HG03103 (cell line): ENCODE results near the gene EPHA6.
"Not testable (repeated sequence)": the region's sequence is repeated elsewhere in the genome, so short reads cannot be mapped to it uniquely, and the experiment has no call there.

Experiments used
- ATAC-seq: cut with Tn5 transposase; IDR thresholded peaks from one replicate; pipeline ENCODE4 v1.9.1; 2021; ENCODE audit warnings: low read depth; ENCODE audit not compliant: unreplicated experiment

Gene EPHA6

DNA sequence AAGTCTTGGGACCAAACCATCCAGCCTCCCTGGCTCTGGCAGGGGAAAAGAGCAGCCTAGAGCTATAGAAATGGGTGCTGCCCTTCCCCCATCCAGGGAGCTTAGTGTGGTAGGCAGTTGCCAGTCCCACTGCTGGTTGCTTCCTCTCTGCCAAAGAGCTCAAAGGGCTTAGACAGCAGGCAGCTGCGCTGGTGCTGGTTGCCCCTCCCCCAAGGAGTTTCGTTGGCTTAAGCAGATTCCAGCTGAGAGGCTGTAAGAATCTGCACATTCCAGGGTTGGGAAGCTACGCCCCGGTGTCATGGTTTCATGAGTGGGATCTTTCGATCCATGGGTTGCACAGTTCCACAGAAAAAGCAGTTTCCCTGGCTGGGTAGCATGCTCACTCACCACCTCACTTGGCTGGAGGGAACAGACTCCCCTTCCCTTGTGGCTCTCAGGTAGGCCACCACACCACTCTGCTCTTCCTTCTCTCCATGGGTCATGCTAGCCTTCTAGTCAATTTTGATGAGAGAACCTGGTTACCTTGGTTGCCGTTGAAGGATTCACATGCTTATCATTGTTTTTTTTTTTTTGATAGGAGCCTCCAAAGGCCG is 195.1 kb downstream of the EPHA6 start:
- ATAC-seq = no peak

DNA sequence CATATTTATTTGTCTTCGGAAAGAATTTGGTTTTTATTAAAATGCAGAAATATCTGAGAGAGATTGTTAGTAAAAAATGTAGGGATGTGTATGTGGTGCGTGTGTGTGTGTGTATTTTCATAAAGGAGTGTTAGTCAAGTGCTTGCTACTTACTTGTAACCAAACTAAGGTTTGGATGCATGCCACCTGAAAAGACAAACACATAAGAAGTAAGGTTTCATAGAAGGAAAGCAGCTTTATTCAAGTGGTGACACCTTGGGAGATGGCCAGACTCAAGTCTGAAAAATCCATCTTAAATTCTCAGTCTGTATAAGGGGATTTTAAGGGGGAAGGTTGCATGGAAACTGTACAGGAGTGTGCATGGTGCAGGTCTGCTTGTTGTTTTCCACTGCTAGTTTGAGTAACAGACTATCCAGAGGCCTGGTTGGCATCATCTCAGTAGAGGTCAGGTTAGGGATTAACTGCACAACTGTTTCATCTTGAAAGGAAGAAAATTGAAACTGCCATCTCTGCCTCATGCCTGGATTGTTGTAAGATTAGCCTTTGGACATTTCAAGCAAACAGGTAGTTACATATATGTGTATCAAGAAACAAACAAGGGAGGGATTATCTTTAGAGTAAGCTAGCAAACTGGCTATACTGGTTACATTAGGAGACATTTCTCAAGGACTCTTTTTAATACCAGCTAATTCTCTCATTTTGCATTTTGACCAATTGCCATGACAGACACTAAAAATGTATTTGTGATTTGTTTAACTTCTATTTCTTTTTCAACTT is 196.7 kb downstream of the EPHA6 start:
- ATAC-seq = no peak

DNA sequence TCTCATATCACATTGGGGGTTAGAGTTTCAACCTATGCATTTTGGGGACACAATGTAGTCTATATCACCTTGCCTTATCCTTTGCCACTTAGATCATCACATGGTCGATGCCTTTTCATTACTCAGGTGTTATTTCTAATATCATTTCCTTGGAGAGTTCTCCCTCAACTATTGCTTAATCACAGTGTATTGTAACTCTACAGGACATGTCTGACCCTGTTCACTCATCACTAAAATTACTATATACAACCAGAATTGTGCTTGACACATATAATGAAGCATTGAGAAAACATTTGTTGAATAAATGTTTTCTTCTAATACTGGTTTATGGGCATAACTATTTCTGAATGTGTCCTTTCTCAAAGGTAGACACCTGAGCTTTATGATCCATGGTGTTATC is 207.4 kb downstream of the EPHA6 start:
- ATAC-seq = no peak

DNA sequence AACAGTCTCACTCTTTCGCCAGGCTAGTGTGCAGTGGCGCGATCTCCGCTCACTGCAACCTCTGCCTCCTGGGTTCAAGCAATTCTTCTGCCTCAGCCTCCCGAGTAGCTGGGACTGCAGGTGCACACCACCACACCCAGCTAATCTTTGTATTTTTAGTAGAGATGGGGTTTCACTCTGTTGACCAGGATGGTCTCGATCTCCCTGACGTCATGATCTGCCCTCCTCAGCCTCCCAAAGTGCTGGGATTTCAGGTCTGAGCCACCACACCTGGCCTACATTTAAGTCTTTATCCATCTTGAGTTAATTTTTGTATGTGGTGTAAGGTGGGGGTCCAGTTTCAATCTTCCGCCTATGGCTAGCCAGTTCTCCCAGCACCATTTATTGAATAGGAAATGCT is 211.2 kb downstream of the EPHA6 start:
- ATAC-seq = not testable (repeated sequence)

DNA sequence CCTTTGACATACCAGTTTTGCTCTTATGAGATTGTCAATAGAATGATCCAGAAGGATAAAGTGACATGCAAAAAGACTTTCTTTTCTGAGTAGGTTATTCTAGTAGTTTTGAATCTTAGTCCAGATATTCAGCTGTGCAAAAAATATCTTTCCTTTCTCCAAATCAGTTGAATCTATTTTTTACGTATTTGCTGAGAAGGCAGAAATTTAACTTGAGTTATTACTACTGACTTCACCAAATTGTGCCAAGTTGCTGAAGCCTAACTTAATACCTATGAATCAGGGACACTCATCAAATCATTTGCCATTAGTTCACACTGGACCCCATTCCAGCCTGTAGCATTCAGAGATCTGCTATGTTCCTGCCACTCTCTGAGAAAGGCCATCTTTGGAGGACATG is 215.6 kb downstream of the EPHA6 start:
- no peak for ATAC-seq

DNA sequence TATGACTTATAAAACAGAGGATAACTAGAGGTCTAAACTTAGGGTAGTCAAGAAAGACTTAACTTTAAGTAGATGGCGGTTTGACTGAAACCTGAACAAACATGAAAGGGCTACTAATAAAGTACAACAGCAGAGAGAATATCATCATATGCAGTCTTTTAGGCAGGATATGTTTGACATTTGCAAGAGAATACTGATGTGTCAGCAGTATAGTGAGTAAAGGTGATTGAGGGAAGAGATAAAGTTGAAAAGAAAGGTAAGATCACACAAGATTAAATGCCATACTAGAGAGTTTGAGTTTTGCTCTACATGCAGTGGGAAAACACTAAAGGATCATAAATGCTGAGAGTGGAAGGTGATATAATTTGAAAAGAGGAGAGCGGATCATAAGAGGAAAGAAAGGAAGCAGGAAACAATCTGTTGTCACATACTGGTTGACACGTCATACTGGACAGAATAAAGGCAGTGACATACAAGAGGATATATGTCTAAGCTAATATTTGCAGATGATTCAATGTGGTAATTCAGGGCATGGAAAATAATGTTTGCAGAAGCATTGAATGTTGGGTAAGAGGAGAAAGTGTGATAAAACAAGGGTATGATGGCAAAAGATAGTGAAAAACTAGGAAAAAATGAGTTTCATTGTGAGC is 223.0 kb downstream of the EPHA6 start:
- no peak for ATAC-seq

DNA sequence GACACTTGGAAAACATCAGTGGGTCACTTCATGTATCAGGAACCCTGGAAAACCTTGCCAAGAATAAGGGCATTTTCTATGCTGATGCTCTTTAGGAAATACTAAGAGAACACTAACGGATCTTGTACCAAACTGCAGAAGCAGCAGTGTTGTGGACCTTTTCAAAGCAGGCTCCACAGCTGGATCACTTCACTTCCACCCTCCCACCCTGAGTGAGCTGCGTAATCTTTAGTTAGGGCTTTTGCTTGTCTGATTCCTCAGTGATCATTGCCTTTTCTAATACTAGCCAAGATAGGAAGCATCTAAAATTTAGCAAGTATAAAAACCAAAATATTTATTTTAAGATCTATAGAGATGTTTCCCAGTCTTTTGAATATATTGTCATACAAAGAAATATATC is 229.0 kb downstream of the EPHA6 start:
- no peak for ATAC-seq

DNA sequence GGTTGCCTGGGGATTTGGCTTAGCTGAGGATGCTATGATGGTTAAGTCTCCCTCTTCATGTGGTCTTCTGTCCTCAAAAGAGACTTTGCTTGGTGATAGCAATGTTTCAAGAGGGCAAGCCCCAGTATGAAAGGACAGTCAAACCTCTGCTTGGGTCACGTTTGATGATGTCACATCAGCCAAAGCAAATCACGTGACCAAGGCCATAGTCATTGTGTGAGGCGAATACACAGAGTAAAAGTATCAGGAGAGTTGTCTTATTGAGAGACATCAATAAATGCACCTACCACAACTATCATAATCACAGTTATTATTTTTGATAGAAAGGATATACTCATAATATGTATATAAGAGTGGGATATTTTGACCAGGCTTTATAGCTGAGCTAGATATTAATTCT is 243.0 kb downstream of the EPHA6 start:
- no peak for ATAC-seq

DNA sequence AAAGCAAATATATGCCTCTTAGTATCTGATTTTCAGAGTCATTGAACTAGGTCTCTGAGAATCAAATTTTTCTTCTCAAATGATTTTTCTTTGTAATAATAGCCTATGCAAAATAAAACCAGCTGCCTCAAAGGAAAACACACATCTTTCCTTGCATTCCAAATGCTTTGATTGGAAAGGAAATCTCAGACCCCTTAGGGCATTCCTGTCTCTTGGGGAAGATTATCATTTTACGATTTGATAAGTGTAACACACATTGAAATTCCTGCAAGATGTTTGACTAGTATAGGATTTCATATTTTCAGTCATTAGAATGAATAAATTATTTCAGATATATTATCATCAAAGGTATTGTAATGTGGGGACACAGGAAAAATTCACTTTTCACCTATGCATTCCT is 244.8 kb downstream of the EPHA6 start:
- no peak for ATAC-seq

DNA sequence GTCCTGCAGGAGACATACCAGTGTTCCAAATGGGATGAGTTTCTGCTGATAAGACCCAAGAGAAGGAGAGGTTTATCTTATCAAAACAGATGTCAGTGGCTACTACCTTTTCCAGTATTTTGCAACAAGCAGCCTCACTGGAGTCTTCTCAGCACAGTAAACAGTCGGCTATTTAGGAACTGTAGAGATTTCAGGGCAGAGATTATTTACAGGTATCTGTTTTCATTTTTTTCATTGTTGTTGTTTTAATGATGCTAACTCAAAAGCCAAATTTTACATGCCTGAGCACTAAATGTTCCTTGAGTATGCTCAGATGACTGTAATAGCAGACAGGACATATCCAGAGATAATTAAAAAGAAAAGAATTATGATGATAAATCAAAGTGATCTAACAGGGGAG is 252.1 kb downstream of the EPHA6 start:
- ATAC-seq = no peak

DNA sequence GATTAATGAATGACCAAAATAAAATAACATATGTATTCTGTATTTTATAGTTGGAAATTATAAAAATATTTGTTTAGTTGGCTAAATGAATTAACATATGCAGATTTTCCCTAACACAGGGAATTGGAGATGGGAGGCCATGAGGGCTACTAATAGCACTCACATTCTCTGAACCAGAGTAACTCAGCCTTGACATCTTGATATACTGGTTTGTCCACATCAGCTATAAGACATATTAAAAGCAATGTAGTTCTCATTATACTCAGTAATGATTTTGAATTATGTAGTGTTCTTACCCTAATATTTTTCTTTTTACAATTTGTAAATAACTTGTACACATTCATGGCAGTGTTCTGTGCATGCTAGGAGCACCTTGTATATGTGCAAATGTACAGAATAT is 255.9 kb downstream of the EPHA6 start:
- ATAC-seq = no peak

DNA sequence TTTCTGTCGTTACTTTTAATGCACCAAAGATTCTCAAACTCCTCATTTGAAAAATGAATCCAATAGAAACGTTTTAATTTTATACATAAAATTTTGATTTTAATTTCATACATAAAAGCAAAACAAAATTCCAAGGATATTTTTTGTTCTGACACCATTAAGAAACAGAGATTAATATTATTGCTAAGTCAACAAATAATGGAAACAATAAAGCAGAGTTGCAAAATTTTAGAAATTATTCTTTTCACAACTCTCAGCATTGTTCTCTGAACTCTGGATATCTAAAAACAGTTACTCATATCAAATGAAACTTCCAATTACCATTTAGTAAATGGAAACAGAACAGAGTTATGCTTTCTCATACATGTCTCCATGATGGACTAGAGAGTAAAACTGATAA is 260.2 kb downstream of the EPHA6 start:
- ATAC-seq = no peak

DNA sequence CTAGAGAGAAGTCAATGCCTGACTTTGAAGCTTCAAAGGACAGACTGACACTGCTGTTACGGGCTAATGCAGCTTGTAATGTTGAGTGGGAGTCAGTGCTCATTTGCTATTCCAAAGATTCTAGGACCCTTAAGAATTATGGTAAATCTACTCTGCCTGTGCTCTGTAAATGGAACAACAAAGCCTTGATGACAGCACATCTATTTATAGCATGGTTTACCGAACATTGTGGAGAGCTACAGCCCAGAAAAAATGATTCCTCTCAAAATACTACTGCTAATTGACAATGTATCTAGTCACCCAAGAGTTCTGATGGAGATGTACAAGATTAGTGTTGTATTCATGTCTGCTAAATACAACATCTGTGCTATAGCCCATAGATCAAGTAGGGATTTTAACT is 262.3 kb downstream of the EPHA6 start:
- no peak for ATAC-seq

DNA sequence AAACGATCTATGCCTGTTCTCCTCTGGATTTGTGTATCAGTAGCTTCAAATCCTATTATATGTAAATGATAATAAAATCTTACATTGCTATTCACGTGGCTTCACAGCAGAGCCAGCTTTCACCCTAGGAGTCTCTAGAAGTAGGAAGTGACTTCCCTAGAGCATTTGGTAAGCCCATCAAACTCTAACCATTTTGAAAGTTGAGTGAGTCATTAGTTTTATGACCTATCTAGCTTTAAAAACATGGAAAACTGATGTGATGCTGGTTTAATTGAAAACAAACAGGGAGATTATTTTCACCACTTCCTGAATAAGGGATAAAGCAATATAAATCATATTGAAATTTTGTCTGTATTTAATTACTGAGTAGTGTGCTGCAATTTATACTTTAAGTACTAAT is 275.2 kb downstream of the EPHA6 start:
- no peak for ATAC-seq

DNA sequence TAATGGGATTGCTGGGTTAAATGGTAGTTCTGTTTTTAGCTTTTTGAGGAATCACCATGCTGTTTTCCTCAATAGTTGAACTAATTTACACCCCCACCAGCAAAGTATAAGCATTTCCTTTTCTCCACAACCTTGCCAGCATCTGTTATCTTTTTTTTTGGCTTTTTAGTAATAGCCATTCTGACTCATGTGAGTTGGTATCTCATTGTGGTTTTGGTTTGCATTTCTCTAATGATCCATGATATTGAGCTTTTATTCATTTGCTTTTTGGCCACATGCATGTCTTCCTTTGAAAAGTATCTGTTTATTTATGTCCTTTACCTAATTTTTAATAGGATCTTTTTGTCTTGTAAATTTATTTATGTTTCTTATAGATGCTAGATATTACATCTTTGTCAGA is 288.2 kb downstream of the EPHA6 start:
- ATAC-seq = no peak

DNA sequence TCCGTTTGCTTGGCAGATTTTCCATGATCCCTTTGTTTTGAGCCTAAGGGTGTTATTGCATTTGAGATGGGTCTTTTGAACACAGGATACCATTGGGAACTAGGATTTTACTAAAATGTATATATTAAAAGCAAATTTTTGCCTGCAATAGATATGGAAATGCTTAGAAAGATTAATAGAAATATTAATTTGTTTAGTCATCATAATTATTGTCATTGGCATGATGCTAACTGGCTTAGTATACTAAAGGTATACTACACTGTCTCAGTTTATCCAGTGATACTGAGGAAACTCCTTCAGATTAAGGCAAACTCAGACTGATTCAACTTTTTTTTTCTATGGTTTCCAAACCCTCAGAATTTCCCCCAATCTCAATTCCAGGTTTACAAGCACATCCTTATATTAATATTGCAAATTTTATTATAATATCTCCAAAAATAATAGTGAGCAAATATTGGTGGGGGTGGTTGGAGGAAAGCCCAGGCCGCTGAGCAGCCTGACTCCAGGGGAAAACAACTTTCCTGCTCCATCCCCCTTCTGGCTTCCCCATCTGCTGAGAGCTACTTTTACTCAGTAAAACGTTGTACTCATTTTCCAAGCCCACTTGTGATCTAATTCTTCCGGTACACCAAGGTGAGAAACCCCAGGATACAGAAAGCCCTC is 291.7 kb downstream of the EPHA6 start:
- no peak for ATAC-seq

DNA sequence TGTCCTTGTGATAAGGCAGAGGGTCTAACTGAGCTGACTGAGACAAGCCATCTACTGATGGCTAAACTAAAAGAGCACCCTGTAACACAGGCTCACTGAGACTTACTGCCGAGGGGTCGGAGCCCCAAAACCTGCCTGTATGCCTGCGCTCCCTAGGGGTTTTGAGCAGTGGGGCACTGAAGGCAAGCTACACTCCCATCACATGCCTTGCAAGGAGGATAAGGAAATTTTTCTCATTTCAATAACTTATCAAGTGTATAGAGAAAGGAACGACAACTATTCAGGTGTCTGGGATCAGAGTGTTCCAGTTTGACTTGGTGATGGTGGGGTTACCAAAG is 292.2 kb downstream of the EPHA6 start:
- no peak for ATAC-seq

DNA sequence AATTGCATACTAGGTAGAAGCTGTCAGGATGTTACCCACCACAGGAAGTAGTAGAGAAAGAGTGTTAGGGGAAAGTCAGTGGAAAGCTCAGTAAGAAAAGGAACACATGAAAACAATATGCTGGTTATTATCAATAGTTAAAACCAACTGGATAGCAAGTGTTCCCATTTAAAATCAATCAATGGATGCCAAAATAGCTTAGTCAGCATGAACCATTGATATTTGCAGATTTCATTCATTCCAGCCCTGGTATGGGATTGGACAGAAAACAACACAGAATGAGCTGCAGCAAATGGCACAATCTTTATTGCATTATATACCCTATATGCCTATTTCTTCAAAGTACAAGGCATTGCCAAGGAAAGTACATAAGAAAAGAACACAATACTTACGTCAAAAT is 293.7 kb downstream of the EPHA6 start:
- ATAC-seq = no peak

DNA sequence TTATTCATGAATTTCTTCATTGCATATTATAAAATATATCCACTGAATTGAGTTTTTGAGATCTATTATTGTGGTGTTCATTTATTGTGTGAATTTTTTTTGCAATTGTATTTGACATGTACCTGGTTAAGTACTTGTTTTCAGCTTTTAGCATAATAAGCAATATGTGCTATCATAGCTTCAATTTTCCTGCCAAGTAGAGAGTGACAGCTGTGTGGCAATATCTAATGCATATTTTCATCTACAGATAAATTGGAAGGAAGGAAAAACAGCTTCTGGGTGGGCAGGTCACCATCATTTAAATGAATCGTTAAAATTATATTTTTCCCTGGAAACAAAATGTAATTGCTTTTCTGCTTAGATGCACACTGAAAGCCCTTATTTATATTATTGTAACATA is 296.9 kb downstream of the EPHA6 start:
- no peak for ATAC-seq

DNA sequence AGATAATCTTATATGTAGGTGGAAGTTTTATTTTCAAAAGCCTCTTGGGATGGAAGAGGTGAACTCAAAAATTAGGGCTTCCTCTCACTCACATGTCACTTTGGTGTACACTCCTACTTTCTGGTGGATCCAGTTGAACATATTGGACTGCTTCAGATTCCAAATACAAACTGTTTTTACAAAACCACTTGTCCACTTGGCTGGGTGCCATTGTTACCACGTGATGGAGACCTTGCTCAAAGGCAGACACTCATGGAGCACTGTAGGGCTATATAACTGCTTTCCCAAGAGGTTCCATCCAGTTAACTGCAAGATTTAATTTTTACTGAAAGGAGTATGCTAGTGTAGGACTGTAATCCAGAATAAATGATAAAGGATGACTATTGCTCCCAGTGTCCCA is 307.0 kb downstream of the EPHA6 start:
- ATAC-seq = no peak

DNA sequence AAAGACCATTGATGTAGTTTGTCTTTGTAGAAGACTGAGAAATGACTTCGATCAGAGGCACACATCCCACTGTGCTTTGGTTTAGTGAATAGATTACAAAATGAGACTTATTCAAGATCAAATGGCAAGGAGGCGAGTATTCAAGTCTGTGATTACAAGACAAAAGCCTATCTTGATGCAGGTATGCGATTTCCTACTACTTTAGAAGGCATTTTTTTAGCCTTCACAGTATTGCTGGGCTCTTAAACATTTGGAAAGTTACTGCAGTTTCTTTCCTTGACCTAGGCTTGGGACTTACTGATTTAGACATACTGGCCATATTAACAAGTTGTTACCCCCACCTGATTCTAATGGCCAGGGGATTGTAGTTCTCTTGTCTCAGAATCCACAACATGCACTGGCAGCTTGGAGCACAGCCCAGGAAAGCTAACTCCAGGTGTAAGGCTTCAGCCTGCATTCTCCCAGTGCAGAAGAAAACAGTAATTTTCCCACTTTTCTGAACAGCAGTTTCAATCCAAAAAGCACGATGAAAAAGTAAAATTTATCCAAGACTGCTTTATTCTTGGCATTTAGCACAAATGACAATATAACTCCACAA is 311.6 kb downstream of the EPHA6 start:
- no peak for ATAC-seq
